ENCODE data around the gene OCA2.

OCA2 gene

GRCh38 chr15:28003302-28004037, 95.6 kb downstream of the OCA2 start:
- no peak overlapping the region for H2AFZ ChIP-seq (ENCODE audit: low read depth, low read length, severe bottlenecking)
- no peaks in the 10 kb centered on the region for H4K20me1 ChIP-seq (ENCODE audit: low read depth, low read length)
- H3K79me2 ChIP-seq (ENCODE audit: insufficient read depth, low read length) = no peaks in the 10 kb centered on the region
- H3K9me2 ChIP-seq (replicated peaks; ENCODE audit: insufficient read depth, low read length) = no peaks in the 10 kb centered on the region
- TF ChIP-seq CTCF (IDR thresholded peaks at IDR 0.05; ENCODE audit: insufficient read depth, low read length, poor library complexity, severe bottlenecking) = no peak
- TF ChIP-seq EZH2phosphoT487 (conservative IDR thresholded peaks at IDR 0.05; ENCODE audit: low read length) = no peak
- H3F3A ChIP-seq (ENCODE audit: insufficient read depth) = no peaks in the 10 kb centered on the region
- H3K9ac ChIP-seq (ENCODE audit: low read length) = no peak overlapping the region
- no peak overlapping the region for H3K4me3 ChIP-seq (ENCODE audit: insufficient read depth, low read length, poor library complexity, severe bottlenecking)
- no peaks in the 10 kb centered on the region for H3K9me3 ChIP-seq (ENCODE audit: insufficient read depth, low read length)
- H3K4me2 ChIP-seq (ENCODE audit: low read depth, low read length, poor library complexity, severe bottlenecking) = no peak overlapping the region
- no peaks in the 10 kb centered on the region for H3K27me3 ChIP-seq (ENCODE audit: low read length)
- no peaks in the 10 kb centered on the region for H3K36me3 ChIP-seq (ENCODE audit: low read length)
- no peak overlapping the region for H3K27ac ChIP-seq (ENCODE audit: low read depth, low read length)

- H4K20me1 ChIP-seq (ENCODE audit: low read depth, low read length) = no peaks in the 10 kb centered on the region
- H3K4me2 ChIP-seq (ENCODE audit: low read depth, low read length, poor library complexity, severe bottlenecking) = no peak overlapping the region
- no peaks in the 10 kb centered on the region for H3K36me3 ChIP-seq (ENCODE audit: low read length)
- no peaks in the 10 kb centered on the region for H3K27me3 ChIP-seq (ENCODE audit: low read length)
- H3K79me2 ChIP-seq (ENCODE audit: insufficient read depth, low read length) = no peaks in the 10 kb centered on the region
- H3K9me3 ChIP-seq (ENCODE audit: insufficient read depth, low read length) = no peaks in the 10 kb centered on the region
- no peak overlapping the region for H3K4me3 ChIP-seq (ENCODE audit: insufficient read depth, low read length, poor library complexity, severe bottlenecking)
- H3K27ac ChIP-seq (ENCODE audit: low read depth, low read length) = no peak overlapping the region
- no peaks in the 10 kb centered on the region for H3K9me2 ChIP-seq (replicated peaks; ENCODE audit: insufficient read depth, low read length)
- no peak overlapping the region for H2AFZ ChIP-seq (ENCODE audit: low read depth, low read length, severe bottlenecking)
- H3K9ac ChIP-seq (ENCODE audit: low read length) = no peak overlapping the region
- no peak for TF ChIP-seq CTCF (IDR thresholded peaks at IDR 0.05; ENCODE audit: insufficient read depth, low read length, poor library complexity, severe bottlenecking)
- TF ChIP-seq EZH2phosphoT487 (conservative IDR thresholded peaks at IDR 0.05; ENCODE audit: low read length) = no peak
- no peaks in the 10 kb centered on the region for H3F3A ChIP-seq (ENCODE audit: insufficient read depth)
Observed at GRCh38 chr15:28002867-28003266, 96.2 kb downstream of the OCA2 start.

GRCh38 chr15:28002136-28002861, 96.8 kb downstream of the OCA2 start:
- no peak overlapping the region for H3K4me3 ChIP-seq (ENCODE audit: insufficient read depth, low read length, poor library complexity, severe bottlenecking)
- H3K4me2 ChIP-seq (ENCODE audit: low read depth, low read length, poor library complexity, severe bottlenecking) = no peak overlapping the region
- H3K9me2 ChIP-seq (replicated peaks; ENCODE audit: insufficient read depth, low read length) = no peaks in the 10 kb centered on the region
- no peaks in the 10 kb centered on the region for H3K9me3 ChIP-seq (ENCODE audit: insufficient read depth, low read length)
- H3F3A ChIP-seq (ENCODE audit: insufficient read depth) = no peaks in the 10 kb centered on the region
- no peaks in the 10 kb centered on the region for H3K27me3 ChIP-seq (ENCODE audit: low read length)
- no peak overlapping the region for H2AFZ ChIP-seq (ENCODE audit: low read depth, low read length, severe bottlenecking)
- no peaks in the 10 kb centered on the region for H4K20me1 ChIP-seq (ENCODE audit: low read depth, low read length)
- H3K27ac ChIP-seq (ENCODE audit: low read depth, low read length) = no peak overlapping the region
- H3K36me3 ChIP-seq (ENCODE audit: low read length) = no peaks in the 10 kb centered on the region
- H3K9ac ChIP-seq (ENCODE audit: low read length) = no peak overlapping the region
- H3K79me2 ChIP-seq (ENCODE audit: insufficient read depth, low read length) = no peaks in the 10 kb centered on the region
- TF ChIP-seq CTCF (IDR thresholded peaks at IDR 0.05; ENCODE audit: insufficient read depth, low read length, poor library complexity, severe bottlenecking) (no peak), EZH2phosphoT487 (conservative IDR thresholded peaks at IDR 0.05; ENCODE audit: low read length) (no peak)
